C4-2B (cell line): ENCODE results near the gene WNT1.

ENCODE experiments used
- CTCF ChIP-seq: fragments of 450-650 bp; conservative IDR thresholded peaks from 2 replicates; pipeline ENCODE4 v1.5.1; 2017; ENCODE audit warnings: mild to moderate bottlenecking
- ZFX ChIP-seq: fragments of 450-650 bp; IDR thresholded peaks from 2 replicates; pipeline ENCODE4 v1.6.1; 2017

GRCh38 chr12:48957141-48958048, 20.7 kb upstream of the WNT1 start, which contains the start of gene ARF3:
- TF ChIP-seq CTCF (no peak; the same call in 1 of the 2 replicates), ZFX (no peak; the same call in 1 of the 2 replicates)
